ENCODE results near the gene FRK. TPM values are rescaled to one million over a fixed set of nuclear protein-coding genes. Genes with fewer than 3 reads are reported as not detected.

The FRK gene
- total and polyA plus RNA-seq, 2 experiments from 2014 or later, result 2.7 to 16.9 TPM

GRCh38 chr6:116004841-116005815 is 55.6 kb downstream of the FRK start:
- no peaks in the 10 kb centered on the region for H3K9me2 ChIP-seq (replicated peaks; ENCODE audit: insufficient read depth)
- H3K36me3 ChIP-seq (replicated peaks; ENCODE audit: insufficient read depth, low read depth), result no peaks in the 10 kb centered on the region
- no peaks in the 10 kb centered on the region for H3K9me3 ChIP-seq (ENCODE audit: low read depth)
- TF ChIP-seq EZH2phosphoT487 (IDR thresholded peaks at IDR 0.05; ENCODE audit: low read depth, severe bottlenecking, unreplicated experiment) (no peak), EZH2 (IDR thresholded peaks at IDR 0.05; ENCODE audit: borderline replicate concordance) (no peak), CTCF (IDR thresholded peaks at IDR 0.05; ENCODE audit: poor library complexity) (no peak)
- H3K4me3 ChIP-seq, result no peak overlapping the region
- H3K27ac ChIP-seq, result no peak overlapping the region
- DNase-seq (ENCODE audit: low spot score), result peak; percentile 8
- no peaks in the 10 kb centered on the region for H3K4me1 ChIP-seq (ENCODE audit: insufficient read depth)
- 57% methylated on average over 4 of the region's 4 CpGs for WGBS (ENCODE audit: low lambda C conversion rate, missing lambda C conversion rate)
- no peak overlapping the region for H2AFZ ChIP-seq
- no peaks in the 10 kb centered on the region for H4K20me1 ChIP-seq (ENCODE audit: insufficient read depth, poor library complexity, severe bottlenecking)
- no peak overlapping the region for H3K4me2 ChIP-seq
- peaks cover 10% of the 10 kb centered on the region for H3K79me2 ChIP-seq
- no peaks in the 10 kb centered on the region for H3K27me3 ChIP-seq

DNA sequence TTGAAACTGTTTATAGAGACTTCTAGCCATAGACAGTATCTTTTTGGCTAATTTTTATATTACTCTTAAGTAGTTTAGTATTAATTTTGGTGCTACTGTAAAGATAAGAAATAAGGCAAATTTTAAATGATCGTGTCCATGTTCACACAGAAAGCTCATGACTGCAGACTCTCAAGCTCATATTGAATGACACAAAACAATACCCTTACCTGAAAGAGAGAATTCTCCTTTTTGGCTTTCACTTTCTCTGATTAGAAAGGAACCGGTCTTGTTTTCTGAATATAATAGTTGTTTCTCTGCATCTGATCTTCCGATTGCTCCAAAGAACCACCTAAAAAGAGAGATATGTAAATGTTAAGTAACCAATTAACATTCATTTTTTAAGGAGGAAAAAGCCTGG is 57.0 kb downstream of the FRK start:
- Histone ChIP-seq H3K27me3 (no peaks in the 10 kb centered on the region), H3K4me2 (no peak overlapping the region), H3K36me3 (replicated peaks; ENCODE audit: insufficient read depth, low read depth) (no peaks in the 10 kb centered on the region), H3K4me1 (ENCODE audit: insufficient read depth) (no peaks in the 10 kb centered on the region), H3K4me3 (no peak overlapping the region), H3K9me2 (replicated peaks; ENCODE audit: insufficient read depth) (no peaks in the 10 kb centered on the region), H3K79me2 (peaks cover 6% of the 10 kb centered on the region), H4K20me1 (ENCODE audit: insufficient read depth, poor library complexity, severe bottlenecking) (no peaks in the 10 kb centered on the region), H3K27ac (no peak overlapping the region), H3K9me3 (ENCODE audit: low read depth) (no peaks in the 10 kb centered on the region), H2AFZ (no peak overlapping the region)
- no peak for DNase-seq (ENCODE audit: low spot score)
- WGBS (ENCODE audit: low lambda C conversion rate, missing lambda C conversion rate), result 81% methylated on average over 3 of the region's 3 CpGs
- TF ChIP-seq EZH2 (IDR thresholded peaks at IDR 0.05; ENCODE audit: borderline replicate concordance) (no peak), EZH2phosphoT487 (IDR thresholded peaks at IDR 0.05; ENCODE audit: low read depth, severe bottlenecking, unreplicated experiment) (no peak), CTCF (IDR thresholded peaks at IDR 0.05; ENCODE audit: poor library complexity) (no peak)

DNA sequence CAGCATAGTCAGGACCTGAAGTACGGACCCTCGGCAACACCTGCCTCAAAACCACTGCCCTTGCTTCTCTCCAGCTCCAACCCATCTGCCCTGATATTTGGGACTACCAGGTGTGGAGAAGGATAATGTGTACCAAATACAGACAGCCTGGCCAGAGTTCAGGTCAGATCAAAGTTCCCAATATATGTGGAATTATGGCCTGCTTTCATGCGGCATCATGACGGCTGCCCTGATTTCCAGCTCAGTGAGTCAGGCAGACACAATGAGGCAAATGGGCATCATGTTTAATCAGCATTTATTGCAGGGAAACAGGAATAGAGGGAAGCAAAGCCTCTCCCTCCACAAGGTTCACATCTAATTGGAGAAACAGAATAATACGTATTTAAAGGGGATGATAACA is 57.9 kb downstream of the FRK start:
- Histone ChIP-seq H3K36me3 (replicated peaks; ENCODE audit: insufficient read depth, low read depth) (no peaks in the 10 kb centered on the region), H3K9me3 (ENCODE audit: low read depth) (no peaks in the 10 kb centered on the region), H3K4me3 (no peak overlapping the region), H3K9me2 (replicated peaks; ENCODE audit: insufficient read depth) (no peaks in the 10 kb centered on the region), H2AFZ (no peak overlapping the region), H3K4me2 (no peak overlapping the region), H3K79me2 (peaks cover 3% of the 10 kb centered on the region), H3K27me3 (no peaks in the 10 kb centered on the region), H3K4me1 (ENCODE audit: insufficient read depth) (no peaks in the 10 kb centered on the region), H3K27ac (no peak overlapping the region), H4K20me1 (ENCODE audit: insufficient read depth, poor library complexity, severe bottlenecking) (no peaks in the 10 kb centered on the region)
- no peak for TF ChIP-seq EZH2phosphoT487 (IDR thresholded peaks at IDR 0.05; ENCODE audit: low read depth, severe bottlenecking, unreplicated experiment)
- no peak for TF ChIP-seq CTCF (IDR thresholded peaks at IDR 0.05; ENCODE audit: poor library complexity)
- 95% methylated on average over 5 of the region's 5 CpGs for WGBS (ENCODE audit: low lambda C conversion rate, missing lambda C conversion rate)
- no peak for DNase-seq (ENCODE audit: low spot score)
